Mucosa of stomach (tissue), 1 donor: ENCODE measurements around the gene TECPR1.

Source experiments
- H3K27me3 ChIP-seq: one replicate; pipeline ENCODE4 v1.7.0; 2013; ENCODE audit warnings: mild to moderate bottlenecking, low read length; ENCODE audit not compliant: control insufficient read depth, insufficient read depth
- H3K36me3 ChIP-seq: one replicate; pipeline ENCODE4 v1.7.0; 2013; ENCODE audit warnings: low read length; ENCODE audit not compliant: control insufficient read depth, insufficient read depth
- H3K4me1 ChIP-seq: one replicate; pipeline ENCODE4 v1.7.0; 2013; ENCODE audit warnings: mild to moderate bottlenecking, low read length; ENCODE audit not compliant: control insufficient read depth, insufficient read depth
- H3K4me3 ChIP-seq: one replicate; pipeline ENCODE4 v1.7.0; 2013; ENCODE audit warnings: low read length
- H3K9ac ChIP-seq: one replicate; pipeline ENCODE4 v1.7.0; 2013; ENCODE audit warnings: mild to moderate bottlenecking, low read length, moderate library complexity
- H3K9me3 ChIP-seq: one replicate; pipeline ENCODE4 v1.7.0; 2013; ENCODE audit warnings: mild to moderate bottlenecking, low read length, moderate library complexity; ENCODE audit not compliant: control insufficient read depth
- donor health status: Pancreatic carcinoma.

The TECPR1 gene, protein sequence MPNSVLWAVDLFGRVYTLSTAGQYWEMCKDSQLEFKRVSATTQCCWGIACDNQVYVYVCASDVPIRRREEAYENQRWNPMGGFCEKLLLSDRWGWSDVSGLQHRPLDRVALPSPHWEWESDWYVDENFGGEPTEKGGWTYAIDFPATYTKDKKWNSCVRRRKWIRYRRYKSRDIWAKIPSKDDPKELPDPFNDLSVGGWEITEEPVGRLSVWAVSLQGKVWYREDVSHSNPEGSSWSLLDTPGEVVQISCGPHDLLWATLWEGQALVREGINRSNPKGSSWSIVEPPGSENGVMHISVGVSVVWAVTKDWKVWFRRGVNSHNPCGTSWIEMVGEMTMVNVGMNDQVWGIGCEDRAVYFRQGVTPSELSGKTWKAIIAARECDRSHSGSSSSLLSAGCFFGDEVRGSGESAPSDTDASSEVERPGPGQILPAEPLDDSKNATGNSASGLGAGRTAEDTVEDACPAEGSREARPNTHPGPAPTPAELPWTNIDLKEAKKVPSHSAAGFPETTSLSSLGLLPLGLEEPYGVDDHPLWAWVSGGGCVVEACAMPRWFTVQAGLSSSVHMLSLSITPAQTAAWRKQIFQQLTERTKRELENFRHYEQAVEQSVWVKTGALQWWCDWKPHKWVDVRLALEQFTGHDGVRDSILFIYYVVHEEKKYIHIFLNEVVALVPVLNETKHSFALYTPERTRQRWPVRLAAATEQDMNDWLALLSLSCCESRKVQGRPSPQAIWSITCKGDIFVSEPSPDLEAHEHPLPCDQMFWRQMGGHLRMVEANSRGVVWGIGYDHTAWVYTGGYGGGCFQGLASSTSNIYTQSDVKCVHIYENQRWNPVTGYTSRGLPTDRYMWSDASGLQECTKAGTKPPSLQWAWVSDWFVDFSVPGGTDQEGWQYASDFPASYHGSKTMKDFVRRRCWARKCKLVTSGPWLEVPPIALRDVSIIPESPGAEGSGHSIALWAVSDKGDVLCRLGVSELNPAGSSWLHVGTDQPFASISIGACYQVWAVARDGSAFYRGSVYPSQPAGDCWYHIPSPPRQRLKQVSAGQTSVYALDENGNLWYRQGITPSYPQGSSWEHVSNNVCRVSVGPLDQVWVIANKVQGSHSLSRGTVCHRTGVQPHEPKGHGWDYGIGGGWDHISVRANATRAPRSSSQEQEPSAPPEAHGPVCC

DNA sequence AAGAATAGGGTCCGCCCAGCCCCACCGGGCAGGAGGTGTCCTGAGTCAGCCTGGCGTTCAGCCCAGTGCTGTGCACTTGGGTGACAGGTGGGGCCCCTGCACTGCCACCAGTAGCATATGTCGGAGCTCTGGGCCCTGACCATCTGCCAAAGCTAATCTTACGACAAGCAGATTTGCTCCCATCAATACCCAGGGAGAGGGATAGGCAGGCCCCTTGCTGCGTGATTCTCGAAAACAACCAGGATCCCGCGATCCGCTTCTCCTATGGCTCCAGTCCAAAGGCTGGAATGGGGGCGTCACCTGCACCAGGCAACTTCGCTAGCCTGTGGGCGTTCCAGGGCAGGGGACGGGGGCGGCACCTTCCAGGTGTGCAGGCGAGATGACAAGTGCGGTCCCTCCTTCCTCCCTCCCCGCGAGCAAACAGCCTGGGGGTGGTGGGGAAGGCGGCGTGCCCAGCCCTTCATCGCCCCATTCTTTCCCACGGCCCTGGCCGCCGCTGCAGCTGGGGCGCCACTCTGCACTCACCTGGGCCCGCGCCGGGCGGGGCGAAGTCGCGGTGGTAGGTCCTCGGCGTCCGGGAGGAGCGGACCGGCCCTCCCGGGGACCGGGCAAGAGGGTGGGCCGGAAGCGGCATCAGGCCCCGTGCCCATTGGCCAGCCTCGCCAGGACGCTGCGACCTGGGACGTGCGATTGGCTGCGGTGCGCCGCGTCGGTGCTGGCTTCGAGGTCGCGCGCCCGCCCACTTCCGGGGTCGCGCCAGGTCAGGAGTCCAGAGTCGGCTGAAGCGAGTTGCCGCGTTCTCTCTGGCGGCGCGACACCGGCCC, at the start of gene TECPR1:
TECPR1 (minus strand) TSS at position 632 of the 824 bp plus-strand sequence. CDS start 6,086 bp downstream, outside the sequence.
- no peaks in the 10 kb centered on the region for H3K36me3 ChIP-seq
- no peaks in the 10 kb centered on the region for H3K9me3 ChIP-seq
- peak within 1 kb of the TSS; percentile 67 for H3K4me3 ChIP-seq
- no peaks in the 10 kb centered on the region for H3K27me3 ChIP-seq
- H3K9ac ChIP-seq = peak within 1 kb of the TSS; percentile 68
- H3K4me1 ChIP-seq = peaks cover 38% of the 10 kb centered on the region

DNA sequence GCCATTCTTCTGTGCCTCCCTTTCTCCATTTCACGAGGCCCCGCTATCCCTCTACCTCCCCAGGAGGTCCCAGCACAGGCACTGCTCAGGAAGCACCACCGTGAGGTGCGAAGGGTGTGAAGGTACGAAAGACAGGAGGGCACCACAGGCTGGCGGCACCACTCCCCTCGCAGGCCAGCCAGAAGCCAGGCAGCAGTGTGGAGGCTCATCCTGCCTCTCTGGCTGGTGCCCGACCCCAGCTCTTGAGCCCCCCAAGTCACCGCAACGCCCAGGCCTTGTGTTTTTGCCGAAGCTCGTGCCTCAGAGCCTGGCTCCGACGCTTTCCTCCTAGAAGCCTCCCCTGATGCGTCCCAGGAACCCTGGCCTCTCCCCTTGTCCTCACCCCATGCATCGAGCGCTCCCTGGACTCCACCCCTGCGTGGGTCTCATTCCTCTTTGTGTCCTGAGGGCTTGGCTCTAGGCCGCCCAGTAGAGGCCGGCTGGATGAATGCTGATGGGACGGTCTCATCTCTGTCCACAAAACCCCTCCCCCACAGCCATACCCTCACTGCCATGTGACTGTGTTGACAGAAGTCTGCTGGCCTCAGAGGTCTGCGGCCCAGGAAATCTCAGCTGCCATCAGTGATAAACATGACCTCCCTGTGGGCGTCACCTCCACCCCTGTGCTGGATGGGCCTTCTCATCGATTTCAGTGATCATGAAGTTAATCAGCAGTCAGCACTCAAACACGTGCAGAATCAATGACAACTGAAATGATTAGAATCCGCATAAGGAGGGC, 48.8 kb upstream of the TECPR1 start:
- Histone ChIP-seq H3K36me3 (peaks cover 22% of the 10 kb centered on the region), H3K9ac (no peak overlapping the region), H3K4me3 (no peak overlapping the region)

DNA sequence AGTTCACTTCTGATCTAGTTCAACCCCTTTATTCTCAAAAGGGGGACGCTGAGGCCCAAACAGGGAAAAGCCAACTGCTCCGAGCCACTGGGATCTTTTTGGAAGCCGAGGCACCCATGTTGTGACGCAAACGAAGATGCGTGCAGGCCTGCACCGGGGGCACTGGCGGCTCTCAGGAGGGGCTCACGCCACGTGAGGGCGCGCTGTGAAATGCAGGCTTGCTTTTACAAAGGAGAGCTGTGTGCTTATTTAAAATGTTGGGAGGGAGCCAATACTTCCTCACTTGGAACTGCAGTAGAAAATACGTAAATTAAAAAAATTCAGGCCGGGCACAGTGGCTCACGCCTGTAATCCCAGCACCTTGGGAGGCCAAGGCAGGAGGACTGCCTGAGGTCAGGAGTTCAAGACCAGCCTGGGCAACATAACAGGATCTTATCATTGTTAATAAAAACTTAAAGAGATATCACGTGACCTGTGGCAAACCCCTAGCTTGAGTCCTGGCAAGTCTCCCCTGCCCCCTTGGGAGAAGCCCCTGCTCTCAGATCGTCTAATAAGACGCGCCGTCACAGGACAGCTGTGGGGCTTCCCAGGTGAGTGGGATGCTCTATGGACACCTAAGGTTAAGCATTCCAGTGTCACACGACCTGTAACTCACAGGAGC, 45.7 kb upstream of the TECPR1 start:
- no peak overlapping the region for H3K9ac ChIP-seq
- H3K36me3 ChIP-seq = peaks cover 30% of the 10 kb centered on the region
- H3K4me3 ChIP-seq = no peak overlapping the region
- no peaks in the 10 kb centered on the region for H3K9me3 ChIP-seq
- H3K27me3 ChIP-seq = no peaks in the 10 kb centered on the region
- H3K4me1 ChIP-seq = peaks cover 18% of the 10 kb centered on the region

More for the DNA sequence above, 48.8 kb upstream of the TECPR1 start:
- H3K9me3 ChIP-seq = no peaks in the 10 kb centered on the region
- H3K4me1 ChIP-seq = peaks cover 6% of the 10 kb centered on the region
- H3K27me3 ChIP-seq = no peaks in the 10 kb centered on the region

DNA sequence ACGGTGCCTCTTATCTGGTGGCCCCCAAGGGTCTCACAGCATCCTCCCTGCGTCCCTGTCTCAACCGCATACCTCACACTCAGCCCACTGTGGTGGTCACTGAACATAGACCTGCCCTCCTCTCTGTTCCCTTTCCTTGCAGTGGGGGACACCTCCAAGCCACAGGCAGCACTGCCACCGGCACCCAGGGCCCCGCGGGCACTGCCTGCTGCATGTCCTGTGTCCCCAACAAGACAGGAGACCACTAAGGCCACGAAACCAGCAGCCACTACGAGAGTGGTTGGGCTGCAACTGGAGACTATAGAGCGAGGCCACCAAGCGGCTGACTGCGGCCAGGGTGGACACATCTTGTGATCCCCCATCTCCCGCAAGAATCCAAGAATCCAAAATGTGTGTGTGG, 44.8 kb upstream of the TECPR1 start:
- H3K36me3 ChIP-seq = peaks cover 38% of the 10 kb centered on the region
- peaks cover 21% of the 10 kb centered on the region for H3K4me1 ChIP-seq
- H3K27me3 ChIP-seq = no peaks in the 10 kb centered on the region
- no peak overlapping the region for H3K9ac ChIP-seq
- H3K4me3 ChIP-seq = no peak overlapping the region
- H3K9me3 ChIP-seq = no peaks in the 10 kb centered on the region

DNA sequence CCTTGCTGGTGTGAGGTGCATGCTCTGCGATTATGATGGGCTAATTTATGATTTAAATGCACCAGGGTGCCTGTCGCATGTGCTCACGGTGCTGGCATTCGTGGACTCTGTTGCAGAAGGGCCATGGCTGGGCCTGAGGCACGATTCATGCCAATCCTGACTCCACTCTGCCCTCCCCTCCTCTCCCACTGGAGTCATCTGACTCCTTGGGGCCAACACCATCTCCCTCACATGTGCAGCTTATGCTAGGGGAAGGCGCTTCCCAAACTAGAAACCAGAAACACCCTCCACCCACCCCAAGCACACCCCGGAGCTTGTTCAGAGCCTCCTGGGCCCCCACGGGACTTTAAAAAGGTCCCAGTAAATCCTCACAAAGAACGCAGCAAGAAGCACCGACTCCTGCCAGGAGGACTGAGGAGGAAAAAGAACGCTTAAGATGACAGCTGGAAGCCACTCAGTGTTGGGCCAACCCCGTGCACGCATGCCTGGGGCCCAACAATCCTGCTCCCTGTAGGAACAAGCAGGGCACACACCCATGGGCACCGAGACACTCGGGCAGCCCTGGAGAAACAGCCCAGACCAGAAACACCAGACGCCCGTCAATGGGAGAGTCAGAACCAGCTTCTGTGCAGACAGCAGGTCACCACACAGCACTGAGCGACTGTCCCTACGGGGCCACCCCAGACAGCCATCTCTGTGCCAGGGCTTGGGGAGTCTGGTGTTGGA, 43.6 kb upstream of the TECPR1 start:
- Histone ChIP-seq H3K4me1 (peaks cover 33% of the 10 kb centered on the region), H3K36me3 (peaks cover 42% of the 10 kb centered on the region), H3K4me3 (no peak overlapping the region), H3K9ac (no peak overlapping the region), H3K9me3 (no peaks in the 10 kb centered on the region), H3K27me3 (no peaks in the 10 kb centered on the region)

DNA sequence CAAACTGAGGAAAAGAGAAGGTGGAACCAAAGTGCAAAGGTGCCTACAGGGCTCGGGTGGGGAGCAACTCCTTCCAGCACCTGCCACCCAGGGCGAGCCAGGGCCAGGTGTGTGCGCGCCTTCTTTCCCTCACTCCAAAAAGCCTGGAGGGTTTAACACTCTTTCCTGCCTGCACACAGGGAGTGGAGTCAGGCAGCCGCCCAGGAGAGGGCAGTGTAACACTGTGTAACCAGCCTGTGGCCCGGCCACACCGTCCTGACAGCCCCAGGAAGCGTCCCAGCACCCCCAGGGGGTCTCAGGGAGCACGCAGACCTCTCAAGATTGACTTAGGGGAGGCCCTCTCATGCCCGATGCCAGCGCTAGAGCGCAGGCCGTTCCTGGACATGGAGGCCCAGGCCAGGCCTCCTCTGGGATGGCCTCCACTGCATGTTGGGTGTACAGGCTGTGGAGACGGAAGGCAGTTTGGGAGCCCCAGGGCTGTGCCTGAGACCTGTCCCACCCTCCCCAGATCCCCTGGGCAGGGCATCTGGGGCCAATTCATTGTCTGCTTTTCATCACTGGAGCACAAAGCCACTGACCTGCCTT, 42.9 kb upstream of the TECPR1 start:
- Histone ChIP-seq H3K4me3 (no peak overlapping the region), H3K9ac (no peak overlapping the region), H3K27me3 (no peaks in the 10 kb centered on the region), H3K36me3 (peaks cover 37% of the 10 kb centered on the region), H3K9me3 (no peaks in the 10 kb centered on the region), H3K4me1 (peaks cover 34% of the 10 kb centered on the region)

DNA sequence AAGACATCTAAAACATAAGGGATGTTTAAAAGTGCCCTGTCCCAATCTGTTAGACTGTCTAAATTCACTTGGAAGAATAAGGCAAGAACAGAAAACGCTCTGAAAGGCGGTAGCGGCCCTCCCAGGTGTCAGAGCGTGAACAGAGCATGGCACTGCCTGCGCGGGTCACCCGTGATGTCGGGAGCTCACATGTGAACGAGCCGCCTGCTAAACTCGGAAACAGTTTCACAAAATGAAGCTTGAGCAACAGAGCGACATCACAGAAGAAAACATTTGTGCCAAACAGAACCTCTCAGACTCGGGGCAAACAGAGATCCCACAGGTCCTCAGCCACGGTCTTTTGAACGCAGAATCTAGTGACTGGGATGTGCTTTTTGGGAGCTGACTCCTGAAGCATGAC, 42.3 kb upstream of the TECPR1 start:
- H3K4me3 ChIP-seq = no peak overlapping the region
- H3K4me1 ChIP-seq = peaks cover 39% of the 10 kb centered on the region
- H3K9ac ChIP-seq = no peak overlapping the region
- no peaks in the 10 kb centered on the region for H3K9me3 ChIP-seq
- H3K27me3 ChIP-seq = no peaks in the 10 kb centered on the region
- peaks cover 42% of the 10 kb centered on the region for H3K36me3 ChIP-seq

DNA sequence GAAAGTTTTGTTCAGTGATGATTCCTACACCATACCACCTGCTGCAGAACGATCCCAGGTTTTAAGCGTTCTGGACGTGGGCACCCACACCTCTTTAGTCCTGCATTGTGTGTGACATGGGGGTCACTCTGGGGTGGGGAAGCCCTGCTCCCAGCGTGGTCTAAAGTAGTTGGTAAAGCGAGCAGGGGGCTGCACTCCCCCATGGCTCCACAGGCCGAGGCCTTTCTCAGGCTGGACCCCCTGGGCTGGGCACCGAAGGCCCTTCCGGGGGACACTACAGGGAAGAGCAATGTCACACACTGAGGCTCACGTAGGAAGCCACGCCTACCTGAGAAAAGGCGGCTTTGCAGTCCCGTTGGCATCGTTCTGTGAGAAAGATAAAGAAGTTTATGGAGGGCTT, 41.7 kb upstream of the TECPR1 start:
- H3K4me3 ChIP-seq = no peak overlapping the region
- no peak overlapping the region for H3K9ac ChIP-seq
- H3K9me3 ChIP-seq = no peaks in the 10 kb centered on the region
- H3K27me3 ChIP-seq = no peaks in the 10 kb centered on the region
- peaks cover 44% of the 10 kb centered on the region for H3K36me3 ChIP-seq
- peaks cover 42% of the 10 kb centered on the region for H3K4me1 ChIP-seq

DNA sequence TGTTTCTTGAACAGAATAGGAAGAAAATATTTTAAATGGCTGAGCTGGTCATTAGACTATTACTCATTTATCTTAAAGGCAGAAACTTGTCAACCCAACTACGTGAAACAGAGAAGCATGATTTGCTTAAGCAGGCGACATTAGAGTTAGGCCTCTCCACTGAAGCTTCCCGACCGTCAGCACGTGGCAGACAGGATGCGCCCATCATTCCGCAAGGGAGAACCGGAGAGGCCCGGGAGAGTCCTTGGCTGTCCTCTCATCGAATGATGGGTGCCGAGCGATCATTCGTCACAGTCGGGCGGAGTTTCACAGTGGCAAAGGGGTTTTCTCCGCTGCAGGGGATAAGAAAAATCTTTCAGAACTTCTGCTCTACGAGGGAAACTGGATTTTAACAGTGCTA, 41.2 kb upstream of the TECPR1 start:
- H3K4me1 ChIP-seq = peaks cover 46% of the 10 kb centered on the region
- H3K9ac ChIP-seq = no peak overlapping the region
- H3K4me3 ChIP-seq = no peak overlapping the region
- H3K36me3 ChIP-seq = peaks cover 49% of the 10 kb centered on the region
- H3K27me3 ChIP-seq = no peaks in the 10 kb centered on the region
- no peaks in the 10 kb centered on the region for H3K9me3 ChIP-seq

DNA sequence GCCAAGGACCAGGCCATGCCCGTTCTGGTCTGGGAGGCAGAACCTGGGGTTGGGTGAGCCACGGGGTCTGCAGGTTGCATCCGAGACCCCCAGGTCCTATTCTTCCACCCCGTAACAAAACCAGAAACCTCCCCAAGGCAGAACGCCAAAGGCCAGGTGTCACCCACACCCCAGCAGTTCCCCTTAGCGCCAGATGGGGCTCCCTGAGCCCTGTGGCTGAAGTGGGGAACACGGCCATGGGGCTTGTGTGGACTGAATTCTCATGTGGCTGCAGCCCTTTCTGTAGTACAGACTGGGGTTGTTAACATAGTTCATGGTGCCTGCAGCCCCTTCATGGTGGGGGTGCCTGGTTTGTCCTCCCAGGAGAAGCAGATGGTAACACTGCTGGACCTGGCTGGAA, 39.7 kb upstream of the TECPR1 start:
- H3K9me3 ChIP-seq = no peaks in the 10 kb centered on the region
- no peaks in the 10 kb centered on the region for H3K27me3 ChIP-seq
- H3K4me3 ChIP-seq = no peak overlapping the region
- peaks cover 62% of the 10 kb centered on the region for H3K4me1 ChIP-seq
- peaks cover 51% of the 10 kb centered on the region for H3K36me3 ChIP-seq
- H3K9ac ChIP-seq = no peak overlapping the region
